CD14-positive monocyte (primary cell): ENCODE measurements around the gene AGXT. TPM values are rescaled to one million over a fixed set of nuclear protein-coding genes. Genes with fewer than 3 reads are reported as not detected.

Source experiments
- DNase-seq, 3 donors: peaks; one replicate each; pipeline ENCODE4 v3.0.0-alpha.2; 2011 to 2022
- H2AFZ ChIP-seq: 2 replicates; pipeline ENCODE4 v1.6.0; 2012; ENCODE audit warnings: mild to moderate bottlenecking, low read depth, low read length, inconsistent platforms; ENCODE audit not compliant: insufficient read depth, poor library complexity, severe bottlenecking
- H3K27ac ChIP-seq, 2 donors: 1 replicate in 1 of 2; 2 replicates in 1 of 2; pipeline ENCODE4 v1.5.1; 2012 to 2013; ENCODE audit warnings: low read length in 2 of 2, control low read depth in 1 of 2, inconsistent platforms in 1 of 2, low read depth in 1 of 2, mild to moderate bottlenecking in 1 of 2
- H3K27me3 ChIP-seq, 2 donors: one replicate each; pipeline versions ENCODE4 v1.6.0 to v1.6.1; 2011 to 2013; ENCODE audit warnings: low read length in 2 of 2; ENCODE audit not compliant: control insufficient read depth in 2 of 2, insufficient read depth in 2 of 2
- H3K36me3 ChIP-seq, 2 donors: replicated peaks in 1 of 2; 1 replicate in 1 of 2; 2 replicates in 1 of 2; pipeline versions ENCODE4 v1.5.1 to v1.6.1; 2012 to 2013; ENCODE audit warnings: low read length in 2 of 2, control low read depth in 1 of 2, inconsistent platforms in 1 of 2, mild to moderate bottlenecking in 1 of 2; ENCODE audit not compliant: insufficient read depth in 2 of 2, control insufficient read depth in 1 of 2
- H3K4me1 ChIP-seq, 2 donors: 1 replicate in 1 of 2; 2 replicates in 1 of 2; pipeline versions ENCODE4 v1.5.1 to v1.6.1; 2012 to 2013; ENCODE audit warnings: low read length in 2 of 2, control low read depth in 1 of 2, inconsistent platforms in 1 of 2, mild to moderate bottlenecking in 1 of 2, moderate library complexity in 1 of 2; ENCODE audit not compliant: insufficient read depth in 2 of 2, control insufficient read depth in 1 of 2
- H3K4me2 ChIP-seq: replicated peaks from 2 replicates; pipeline ENCODE3; 2012; ENCODE audit warnings: low read length, moderate library complexity, mild to moderate bottlenecking; ENCODE audit not compliant: poor library complexity, severe bottlenecking; ENCODE audit errors: extremely low read depth
- H3K4me3 ChIP-seq, 3 experiments: fragments of 200-600 bp in 1 of 3; sonication (generic) in 1 of 3; replicated peaks in 1 of 3; 1 replicate in 2 of 3; 2 replicates in 1 of 3; pipeline ENCODE4 v1.5.1; 2011 to 2013; ENCODE audit warnings: low read length in 3 of 3, mild to moderate bottlenecking in 3 of 3, control low read depth in 2 of 3, low read depth in 2 of 3, inconsistent platforms in 1 of 3, moderate library complexity in 1 of 3
- H3K79me2 ChIP-seq: 2 replicates; pipeline ENCODE4 v1.6.0; 2012; ENCODE audit warnings: mild to moderate bottlenecking, control low read depth, inconsistent platforms, low read length, moderate library complexity; ENCODE audit not compliant: insufficient read depth
- H3K9ac ChIP-seq: 2 replicates; pipeline ENCODE4 v1.6.0; 2017; ENCODE audit warnings: low read length, mild to moderate bottlenecking; ENCODE audit not compliant: insufficient read depth, poor library complexity, severe bottlenecking
- H3K9me3 ChIP-seq, 2 donors: replicated peaks in 1 of 2; 1 replicate in 1 of 2; 2 replicates in 1 of 2; pipeline versions ENCODE4 v1.5.1 to v1.6.1; 2012 to 2013; ENCODE audit warnings: low read length in 2 of 2, control low read depth in 1 of 2; ENCODE audit not compliant: control insufficient read depth in 1 of 2, insufficient read depth in 1 of 2
- H4K20me1 ChIP-seq: 2 replicates; pipeline ENCODE4 v1.6.0; 2012; ENCODE audit warnings: mild to moderate bottlenecking, low read length, control low read depth, moderate library complexity; ENCODE audit not compliant: insufficient read depth
- H3K27ac Mint-ChIP-seq, 7 donors: one replicate each; pipeline ENCODE4 v1.8.0; 2020; ENCODE audit warnings: mild to moderate bottlenecking in 7 of 7, mixed read lengths in 7 of 7, moderate library complexity in 6 of 7, inconsistent platforms in 2 of 7
- H3K27me3 Mint-ChIP-seq, 3 donors: one replicate each; pipeline ENCODE4 v1.8.0; 2021 to 2022; ENCODE audit warnings: low read depth in 3 of 3, mild to moderate bottlenecking in 3 of 3, mixed read lengths in 3 of 3, moderate library complexity in 3 of 3, inconsistent platforms in 1 of 3
- H3K36me3 Mint-ChIP-seq, 2 donors: one replicate each; pipeline ENCODE4 v1.8.0; 2020; ENCODE audit warnings: mixed read lengths in 2 of 2, inconsistent platforms in 1 of 2, mild to moderate bottlenecking in 1 of 2
- H3K4me1 Mint-ChIP-seq: one replicate; pipeline ENCODE4 v1.8.0; 2020; ENCODE audit warnings: mild to moderate bottlenecking, mixed read lengths
- H3K4me3 Mint-ChIP-seq, 2 donors: one replicate each; pipeline ENCODE4 v1.8.0; 2020; ENCODE audit warnings: mild to moderate bottlenecking in 2 of 2, mixed read lengths in 2 of 2, moderate library complexity in 1 of 2
- H3K9me3 Mint-ChIP-seq, 7 donors: one replicate each; pipeline ENCODE4 v1.8.0; 2020 to 2022; ENCODE audit warnings: mixed read lengths in 7 of 7, mild to moderate bottlenecking in 6 of 7, moderate library complexity in 6 of 7, inconsistent platforms in 2 of 7
- CTCF ChIP-seq: fragments of 200-600 bp; IDR thresholded peaks from one replicate; pipeline ENCODE4 v1.8.0; 2022; ENCODE audit warnings: antibody characterized with exemption, mild to moderate bottlenecking
- WGBS: methylation state at CpG from one replicate; pipeline ENCODE4 v1.1.5; 2013; ENCODE audit warnings: missing lambda C conversion rate; ENCODE audit not compliant: insufficient coverage; 5-methylcytosine and 5-hydroxymethylcytosine counted together
- intact Hi-C, 2 donors: fragments of 100-400 bp; cut with micrococcal nuclease; formaldehyde crosslinking; loops; one replicate each; pipeline versions ENCODE4 v1.15.0 to v1.15.1; 2023
- polyA plus RNA-seq, 3 donors: library from polyadenylated mRNA; depleted of rRNA in 1 of 3; unstranded in 2 of 3; stranded (reverse) in 1 of 3; fragments of 300-500 nt in 2 of 3; fragments of >200 nt in 1 of 3; fragmentation: Illumina TruSeq in 2 of 3; gene quantifications; 1 replicate in 2 of 3; 2 replicates in 1 of 3; pipeline ENCODE4 v1.2.3, GENCODE V29; 2012 to 2021

The AGXT gene
- polyA plus RNA-seq, 3 donors, result not detected

DNA sequence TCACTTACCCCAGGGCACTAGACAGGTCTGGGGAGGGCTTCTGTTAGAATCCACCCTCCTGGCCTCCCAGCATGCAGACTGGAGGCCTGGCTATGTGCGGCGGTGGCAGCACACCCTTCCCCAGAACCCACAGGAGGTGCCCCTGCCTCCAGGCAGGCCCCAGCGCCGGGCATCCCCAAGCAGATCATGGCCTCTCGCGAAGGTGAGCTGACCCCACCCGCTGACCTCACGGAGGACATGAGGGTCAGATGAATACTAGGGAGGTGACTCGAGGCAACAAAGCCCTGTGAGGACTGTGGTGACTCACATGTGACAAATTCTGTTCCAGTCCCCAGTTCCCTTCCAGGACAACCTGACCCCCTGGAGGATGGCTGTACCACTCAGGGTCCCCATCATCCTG, 25.4 kb downstream of the AGXT start:
- Mint-ChIP-seq H3K4me1 (no peaks in the 10 kb centered on the region), H3K36me3 (no peaks in the 10 kb centered on the region), H3K4me3 (no peak overlapping the region), H3K9me3 (no peaks in the 10 kb centered on the region), H3K27ac (no peak overlapping the region), H3K27me3 (peaks cover 2 to 5% (median 3%) of the 10 kb centered on the region in 3 donors)
- Histone ChIP-seq H4K20me1 (no peaks in the 10 kb centered on the region), H3K27me3 (no peaks in the 10 kb centered on the region), H3K27ac (no peak overlapping the region), H3K79me2 (no peaks in the 10 kb centered on the region), H3K4me3 (no peak overlapping the region), H2AFZ (no peak overlapping the region), H3K9me3 (no peaks in the 10 kb centered on the region), H3K4me2 (no peak overlapping the region), H3K9ac (no peak overlapping the region), H3K36me3 (no peaks in the 10 kb centered on the region), H3K4me1 (no peaks in the 10 kb centered on the region)
- TF ChIP-seq CTCF, result no peak
- 89% methylated on average over 7 of the region's 9 CpGs for WGBS
- no peak for DNase-seq
- intact Hi-C loops, result no loop called here

DNA sequence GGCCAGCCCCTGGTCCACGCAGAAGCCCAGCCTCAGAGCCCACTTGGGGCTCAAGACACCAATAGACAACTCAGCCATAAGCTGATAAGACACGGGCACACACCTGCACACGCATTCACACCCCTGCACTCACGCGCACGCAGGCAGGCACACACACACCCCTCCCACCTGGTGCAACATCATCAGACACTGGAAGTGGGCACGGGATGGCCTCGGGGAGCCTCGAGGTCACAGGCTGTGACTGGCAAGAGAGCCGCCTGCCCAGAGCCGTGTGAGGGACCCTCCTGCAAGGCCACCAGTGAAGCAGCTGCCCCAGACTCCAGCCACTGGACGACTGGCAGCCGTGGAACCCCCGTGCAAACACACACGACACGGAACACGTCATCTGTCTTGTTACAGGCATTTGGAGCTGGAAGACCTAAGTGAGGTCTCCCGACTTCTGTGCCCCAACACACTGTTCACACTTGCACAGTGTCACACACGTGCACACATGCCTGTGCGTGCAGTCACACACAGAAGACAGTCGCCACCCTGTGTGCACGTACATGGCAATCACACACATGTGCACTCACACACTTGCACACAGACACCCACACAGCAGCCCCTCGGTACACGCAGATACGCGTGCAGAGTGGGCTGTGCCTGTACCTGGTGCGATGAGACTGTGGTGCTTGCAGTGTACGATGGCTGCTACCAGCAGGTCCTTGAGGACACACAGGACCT, 26.4 kb downstream of the AGXT start:
- Mint-ChIP-seq H3K27ac (peak overlapping the region in 1 of 7 donors; percentile 40), H3K27me3 (peaks cover 2 to 5% (median 3%) of the 10 kb centered on the region in 3 donors), H3K4me3 (no peak overlapping the region), H3K36me3 (no peaks in the 10 kb centered on the region), H3K9me3 (no peaks in the 10 kb centered on the region), H3K4me1 (no peaks in the 10 kb centered on the region)
- Histone ChIP-seq H3K4me2 (no peak overlapping the region), H3K4me1 (no peaks in the 10 kb centered on the region), H3K9ac (no peak overlapping the region), H3K4me3 (no peak overlapping the region), H3K9me3 (no peaks in the 10 kb centered on the region), H3K27ac (no peak overlapping the region), H3K79me2 (no peaks in the 10 kb centered on the region), H4K20me1 (no peaks in the 10 kb centered on the region), H3K36me3 (no peaks in the 10 kb centered on the region), H3K27me3 (no peaks in the 10 kb centered on the region), H2AFZ (no peak overlapping the region)
- intact Hi-C loops, result no loop called here
- TF ChIP-seq CTCF, result no peak
- DNase-seq, result no peak
- WGBS, result 92% methylated on average over 28 of the region's 28 CpGs
